ENCODE data around the gene BHLHE40. TPM values are rescaled to one million over a fixed set of nuclear protein-coding genes. Genes with fewer than 3 reads are reported as not detected.

BHLHE40 gene
- total RNA-seq, 1 donor from 2014 or later: 174 TPM

- H3K27me3 ChIP-seq (ENCODE audit: control insufficient read depth, insufficient read depth, low read length): no peaks in the 10 kb centered on the region
- no peak overlapping the region for H3K4me3 ChIP-seq (ENCODE audit: low read depth, low read length)
- no peak for TF ChIP-seq CTCF (IDR thresholded peaks at IDR 0.05; ENCODE audit: insufficient read depth, low read length, poor library complexity, severe bottlenecking)
- H3K36me3 ChIP-seq (ENCODE audit: control insufficient read depth, insufficient read depth, low read length): no peaks in the 10 kb centered on the region
- no peak for DNase-seq (ENCODE audit: low read depth)
Observed at GRCh38 chr3:5014391-5014790, 35.2 kb downstream of the BHLHE40 start.

GRCh38 chr3:5015056-5015455, 35.8 kb downstream of the BHLHE40 start:
- DNase-seq (ENCODE audit: low read depth): no peak
- no peaks in the 10 kb centered on the region for H3K36me3 ChIP-seq (ENCODE audit: control insufficient read depth, insufficient read depth, low read length)
- no peak overlapping the region for H3K4me3 ChIP-seq (ENCODE audit: low read depth, low read length)
- no peaks in the 10 kb centered on the region for H3K27me3 ChIP-seq (ENCODE audit: control insufficient read depth, insufficient read depth, low read length)
- no peak for TF ChIP-seq CTCF (IDR thresholded peaks at IDR 0.05; ENCODE audit: insufficient read depth, low read length, poor library complexity, severe bottlenecking)

GRCh38 chr3:5016211-5017161, 37.2 kb downstream of the BHLHE40 start:
- Histone ChIP-seq H3K36me3 (ENCODE audit: control insufficient read depth, insufficient read depth, low read length) (no peaks in the 10 kb centered on the region), H3K4me3 (ENCODE audit: low read depth, low read length) (no peak overlapping the region), H3K27me3 (ENCODE audit: control insufficient read depth, insufficient read depth, low read length) (no peaks in the 10 kb centered on the region)
- no peak for TF ChIP-seq CTCF (IDR thresholded peaks at IDR 0.05; ENCODE audit: insufficient read depth, low read length, poor library complexity, severe bottlenecking)
- no peak for DNase-seq (ENCODE audit: low read depth)

GRCh38 chr3:5017925-5018531, 38.8 kb downstream of the BHLHE40 start:
- no peak for DNase-seq (ENCODE audit: low read depth)
- Histone ChIP-seq H3K27me3 (ENCODE audit: control insufficient read depth, insufficient read depth, low read length) (no peaks in the 10 kb centered on the region), H3K36me3 (ENCODE audit: control insufficient read depth, insufficient read depth, low read length) (no peaks in the 10 kb centered on the region), H3K4me3 (ENCODE audit: low read depth, low read length) (no peak overlapping the region)
- no peak for TF ChIP-seq CTCF (IDR thresholded peaks at IDR 0.05; ENCODE audit: insufficient read depth, low read length, poor library complexity, severe bottlenecking)

- no peak for DNase-seq (ENCODE audit: low read depth)
- Histone ChIP-seq H3K27me3 (ENCODE audit: control insufficient read depth, insufficient read depth, low read length) (no peaks in the 10 kb centered on the region), H3K4me3 (ENCODE audit: low read depth, low read length) (no peak overlapping the region), H3K36me3 (ENCODE audit: control insufficient read depth, insufficient read depth, low read length) (no peaks in the 10 kb centered on the region)
- no peak for TF ChIP-seq CTCF (IDR thresholded peaks at IDR 0.05; ENCODE audit: insufficient read depth, low read length, poor library complexity, severe bottlenecking)
Observed at GRCh38 chr3:5019411-5020241, 40.4 kb downstream of the BHLHE40 start.

Measured in kidney epithelial cell (primary cell).